ENCODE data around the gene FAM199X. TPM values are rescaled to one million over a fixed set of nuclear protein-coding genes. Genes with fewer than 3 reads are reported as not detected.

Gene FAM199X
- total RNA-seq, 4 donors from 2014 or later, result 21.6 to 44.4 (median 34.0) TPM

DNA sequence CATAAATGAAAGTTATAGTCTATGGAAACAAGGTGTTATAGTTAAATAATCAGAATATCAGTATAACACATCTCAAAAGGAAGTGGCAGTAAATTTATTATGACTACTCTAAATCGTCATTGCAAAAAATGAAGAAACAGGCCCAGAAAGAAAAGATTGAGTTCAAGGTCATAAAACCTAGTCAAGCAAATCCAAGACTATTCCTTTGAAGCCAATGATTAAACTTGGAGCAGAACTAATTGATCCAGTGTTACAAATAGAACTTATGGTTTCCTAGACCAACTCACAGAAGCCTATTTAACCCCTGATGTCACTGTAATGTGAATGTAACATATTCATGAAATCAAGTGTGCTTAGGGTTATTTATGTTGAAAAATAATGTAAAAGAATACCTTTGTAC is 1.9 kb downstream of the FAM199X start:
- Histone ChIP-seq H3K27ac (no peak overlapping the region), H3K4me3 (peak overlapping the region in 1 of 4 donors; percentile 87), H3K9me3 (no peaks in the 10 kb centered on the region), H3K4me1 (peaks cover 0 to 22% (median 5%) of the 10 kb centered on the region in 4 donors), H3K36me3 (no peaks in the 10 kb centered on the region), H3K27me3 (peaks cover 0 to 7% of the 10 kb centered on the region in 2 donors)
- 0 to 41% methylated on average over 1 of the region's 1 CpG for WGBS, 2 donors
- TF ChIP-seq EP300 (IDR thresholded peaks at IDR 0.05) (no peak), POLR2A (IDR thresholded peaks at IDR 0.05) (no peak)
- TF ChIP-seq, protein P1, sequence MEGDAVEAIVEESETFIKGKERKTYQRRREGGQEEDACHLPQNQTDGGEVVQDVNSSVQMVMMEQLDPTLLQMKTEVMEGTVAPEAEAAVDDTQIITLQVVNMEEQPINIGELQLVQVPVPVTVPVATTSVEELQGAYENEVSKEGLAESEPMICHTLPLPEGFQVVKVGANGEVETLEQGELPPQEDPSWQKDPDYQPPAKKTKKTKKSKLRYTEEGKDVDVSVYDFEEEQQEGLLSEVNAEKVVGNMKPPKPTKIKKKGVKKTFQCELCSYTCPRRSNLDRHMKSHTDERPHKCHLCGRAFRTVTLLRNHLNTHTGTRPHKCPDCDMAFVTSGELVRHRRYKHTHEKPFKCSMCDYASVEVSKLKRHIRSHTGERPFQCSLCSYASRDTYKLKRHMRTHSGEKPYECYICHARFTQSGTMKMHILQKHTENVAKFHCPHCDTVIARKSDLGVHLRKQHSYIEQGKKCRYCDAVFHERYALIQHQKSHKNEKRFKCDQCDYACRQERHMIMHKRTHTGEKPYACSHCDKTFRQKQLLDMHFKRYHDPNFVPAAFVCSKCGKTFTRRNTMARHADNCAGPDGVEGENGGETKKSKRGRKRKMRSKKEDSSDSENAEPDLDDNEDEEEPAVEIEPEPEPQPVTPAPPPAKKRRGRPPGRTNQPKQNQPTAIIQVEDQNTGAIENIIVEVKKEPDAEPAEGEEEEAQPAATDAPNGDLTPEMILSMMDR (IDR thresholded peaks at IDR 0.05), result no peak
- no peak for DNase-seq (ENCODE audit: low spot score in 2 of 2)

DNA sequence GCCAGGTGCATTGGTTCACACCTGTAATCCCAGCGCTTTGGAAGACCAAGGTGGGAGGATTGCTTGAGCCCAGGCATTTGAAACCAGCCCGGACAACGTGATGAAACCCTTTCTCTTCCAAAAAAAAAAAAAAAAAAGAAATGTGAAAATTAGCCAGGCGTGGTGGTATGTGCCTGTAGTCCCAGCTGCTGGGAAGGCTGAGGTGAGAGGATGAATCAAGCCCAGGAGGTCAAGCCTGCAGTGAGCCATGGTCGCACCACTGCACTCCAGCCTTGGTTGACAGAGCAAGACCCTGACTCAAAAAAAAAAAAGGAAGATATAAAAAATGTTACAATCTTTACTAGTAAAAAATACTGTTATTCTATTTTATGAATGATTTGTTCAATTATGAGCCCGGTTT is 5.9 kb downstream of the FAM199X start:
- WGBS, 2 donors, result 71 to 89% methylated on average over 6 of the region's 6 CpGs
- Histone ChIP-seq H3K27ac (no peak overlapping the region), H3K4me3 (no peak overlapping the region)

DNA sequence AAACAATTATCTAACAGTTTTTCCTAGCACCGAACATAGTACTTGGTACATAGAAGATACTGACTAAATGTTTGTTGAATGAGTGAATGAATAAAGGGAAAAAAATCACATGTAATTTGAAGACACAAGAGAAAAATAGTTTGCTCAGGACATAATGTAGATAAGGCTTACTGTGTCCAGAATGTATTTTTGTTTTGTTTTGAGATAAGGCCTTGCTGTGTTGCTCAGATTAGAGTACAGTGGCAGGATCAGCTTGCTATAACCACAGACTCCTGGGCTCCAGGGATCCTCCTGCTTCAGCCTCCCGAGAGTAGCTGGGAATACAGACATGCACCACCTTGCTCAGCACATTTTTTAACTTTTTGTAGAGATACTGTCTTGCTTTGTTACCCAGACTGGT is 6.5 kb downstream of the FAM199X start:
- H3K9me3 ChIP-seq, result no peaks in the 10 kb centered on the region
- H3K36me3 ChIP-seq, result peaks cover 0 to under 1% (median 0%) of the 10 kb centered on the region in 3 donors
- H3K4me1 ChIP-seq, result peaks cover 0 to 16% (median 2%) of the 10 kb centered on the region in 4 donors
- peaks cover 0 to 7% of the 10 kb centered on the region in 2 donors for H3K27me3 ChIP-seq
- 95 to 97% methylated on average over 2 of the region's 2 CpGs for WGBS, 2 donors
- H3K4me3 ChIP-seq, result no peak overlapping the region
- DNase-seq (ENCODE audit: low spot score in 2 of 2), result no peak
- no peak for TF ChIP-seq POLR2A (IDR thresholded peaks at IDR 0.05)
- TF ChIP-seq EP300 (IDR thresholded peaks at IDR 0.05), result no peak
- TF ChIP-seq, protein P1 (IDR thresholded peaks at IDR 0.05), result no peak
- H3K27ac ChIP-seq, result no peak overlapping the region

More for the DNA sequence above, 5.9 kb downstream of the FAM199X start:
- Histone ChIP-seq H3K27me3 (peaks cover 0 to 7% of the 10 kb centered on the region in 2 donors), H3K36me3 (no peaks in the 10 kb centered on the region), H3K4me1 (peaks cover 0 to 22% (median 5%) of the 10 kb centered on the region in 4 donors), H3K9me3 (no peaks in the 10 kb centered on the region)
- no peak for DNase-seq (ENCODE audit: low spot score in 2 of 2)
- TF ChIP-seq POLR2A (IDR thresholded peaks at IDR 0.05), result no peak
- TF ChIP-seq EP300 (IDR thresholded peaks at IDR 0.05), result no peak
- TF ChIP-seq, protein P1 (IDR thresholded peaks at IDR 0.05), result no peak

DNA sequence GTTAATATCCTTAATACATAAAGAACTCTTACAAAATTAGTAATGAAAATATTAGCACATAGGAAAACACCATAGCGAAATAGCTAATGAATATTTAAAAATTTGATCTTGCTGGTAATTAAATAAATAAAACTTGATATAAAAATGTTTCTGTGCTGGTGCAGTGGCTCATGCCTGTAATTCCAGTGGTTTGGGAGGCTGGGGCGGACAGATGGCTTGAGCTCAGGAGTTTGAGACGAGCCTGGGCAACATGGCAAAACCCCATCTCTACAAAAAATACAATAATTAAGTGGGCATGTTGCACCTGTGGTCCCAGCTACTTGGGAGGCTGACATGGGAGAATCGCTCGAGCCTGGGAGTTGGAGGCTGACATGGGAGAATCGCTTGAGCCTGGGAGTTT is 7.6 kb downstream of the FAM199X start:
- TF ChIP-seq, protein P1 (IDR thresholded peaks at IDR 0.05), result no peak
- TF ChIP-seq EP300 (IDR thresholded peaks at IDR 0.05) (no peak), POLR2A (IDR thresholded peaks at IDR 0.05) (no peak)
- H3K9me3 ChIP-seq, result peaks cover 0 to 5% (median 0%) of the 10 kb centered on the region in 4 donors
- H3K36me3 ChIP-seq, result peaks cover 0 to 11% (median 0%) of the 10 kb centered on the region in 3 donors
- no peak overlapping the region for H3K4me3 ChIP-seq
- no peak overlapping the region for H3K27ac ChIP-seq
- no peak for DNase-seq (ENCODE audit: low spot score in 2 of 2)
- 78 to 90% methylated on average over 6 of the region's 6 CpGs for WGBS, 2 donors
- peaks cover 0 to 7% (median 0%) of the 10 kb centered on the region in 4 donors for H3K4me1 ChIP-seq
- peaks cover 0 to 7% of the 10 kb centered on the region in 2 donors for H3K27me3 ChIP-seq

DNA sequence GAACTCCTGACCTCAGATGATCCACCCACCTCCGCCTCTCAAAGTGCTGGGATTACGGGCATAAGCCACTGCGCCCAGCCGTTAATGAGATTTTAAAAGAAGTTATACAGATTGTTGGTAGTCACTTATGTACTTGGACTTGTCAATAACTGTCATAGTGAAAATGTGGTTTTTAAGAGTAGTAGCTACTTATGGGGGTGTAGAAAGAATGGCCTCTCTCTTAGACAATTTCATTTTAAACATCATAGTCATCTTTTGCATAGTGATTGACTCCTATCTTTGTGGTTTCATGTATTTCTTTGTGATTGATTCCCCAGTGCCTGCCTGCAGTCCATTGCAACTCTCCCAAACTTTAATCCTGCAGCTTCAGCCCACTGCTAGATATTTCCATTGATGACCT is 17.4 kb downstream of the FAM199X start:
- no peaks in the 10 kb centered on the region for H3K27me3 ChIP-seq
- H3K27ac ChIP-seq, result no peak overlapping the region
- no peak for TF ChIP-seq POLR2A (IDR thresholded peaks at IDR 0.05)
- DNase-seq (ENCODE audit: low spot score in 2 of 2), result no peak
- H3K9me3 ChIP-seq, result peaks cover 0 to under 1% (median 0%) of the 10 kb centered on the region in 4 donors
- WGBS, 2 donors, result 97 to 98% methylated on average over 4 of the region's 4 CpGs
- no peaks in the 10 kb centered on the region for H3K4me1 ChIP-seq
- H3K36me3 ChIP-seq, result peaks cover 0 to 25% (median 0%) of the 10 kb centered on the region in 3 donors
- no peak overlapping the region for H3K4me3 ChIP-seq
